Sigmoid colon (tissue), 7 donors: Measurements from ENCODE around the gene ARHGAP12. TPM values are rescaled to one million over a fixed set of nuclear protein-coding genes. Genes with fewer than 3 reads are reported as not detected.

ENCODE experiments used
- DNase-seq: peaks from one replicate; pipeline ENCODE4 v3.0.0-alpha.2; 2019
- H3K27ac ChIP-seq, 4 donors: fragments of 200-600 bp; sonication (generic); one replicate each; pipeline ENCODE4 v1.5.1; 2016 to 2019; ENCODE audit warnings: mild to moderate bottlenecking in 1 of 4
- H3K27me3 ChIP-seq, 3 donors: fragments of 200-600 bp; sonication (generic); one replicate each; pipeline ENCODE4 v1.5.1; 2019; ENCODE audit warnings: mild to moderate bottlenecking in 1 of 3
- H3K36me3 ChIP-seq, 4 donors: fragments of 200-600 bp; sonication (generic); one replicate each; pipeline ENCODE4 v1.5.1; 2016 to 2019
- H3K4me1 ChIP-seq, 4 donors: fragments of 200-600 bp; sonication (generic); one replicate each; pipeline ENCODE4 v1.5.1; 2017 to 2019
- H3K4me3 ChIP-seq, 4 donors: fragments of 200-600 bp; sonication (generic); one replicate each; pipeline ENCODE4 v1.5.1; 2017 to 2019; ENCODE audit warnings: mild to moderate bottlenecking in 2 of 4, moderate library complexity in 1 of 4
- H3K9me3 ChIP-seq, 4 donors: fragments of 200-600 bp in 3 of 4; sonication (generic) in 3 of 4; one replicate each; pipeline versions ENCODE4 v1.5.1 to v1.6.1; 2013 to 2019
- CTCF ChIP-seq, 4 experiments: fragments of 450-650 bp in 3 of 4; fragments of 200-600 bp in 1 of 4; IDR thresholded peaks; one replicate each; pipeline ENCODE4 v1.5.1; 2016 to 2019; ENCODE audit warnings: antibody characterized with exemption in 4 of 4, mild to moderate bottlenecking in 3 of 4, moderate library complexity in 2 of 4
- EP300 ChIP-seq, 4 donors: sonication (generic); formaldehyde crosslinking; IDR thresholded peaks; one replicate each; pipeline ENCODE4 v1.6.1; 2017; ENCODE audit warnings: antibody characterized with exemption in 4 of 4
- POLR2A ChIP-seq, 2 donors: fragments of 450-650 bp; IDR thresholded peaks; one replicate each; pipeline ENCODE4 v1.6.1; 2016; ENCODE audit warnings: antibody characterized with exemption in 2 of 2, mild to moderate bottlenecking in 2 of 2, moderate library complexity in 2 of 2
- POLR2AphosphoS5 ChIP-seq, 4 donors: sonication (generic); formaldehyde crosslinking; IDR thresholded peaks; one replicate each; pipeline ENCODE4 v1.6.1; 2017; ENCODE audit warnings: antibody characterized with exemption in 4 of 4
- WGBS, 2 donors: extraction: QIAGEN DNeasy Blood & Tissue Kit; methylation state at CpG; one replicate each; pipeline ENCODE4 v1.1.7; 2013; 5-methylcytosine and 5-hydroxymethylcytosine counted together
- intact Hi-C: fragments of 100-400 bp; cut with DNase I; formaldehyde crosslinking; loops from one replicate; pipeline ENCODE4 v1.15.1; 2023
- polyA plus RNA-seq, 3 donors: library from polyadenylated mRNA; stranded (reverse); fragments of 200-250 nt; gene quantifications; one replicate each; pipeline ENCODE4 v1.2.3, GENCODE V29; 2013
- total RNA-seq, 4 donors: library from RNA; depleted of rRNA; stranded (reverse); fragments of >200 nt; gene quantifications; one replicate each; pipeline ENCODE4 v1.1.0, GENCODE V29; 2016
- donor health status: healthy with polysubstance abuse.
- donor health status: Bipolar disorder and iron deficiency.
- donor health status: healthy.

The ARHGAP12 gene
- total and polyA plus RNA-seq, 7 donors: 14.1 to 90.5 (median 44.9) TPM

GRCh38 chr10:31921031-31921430 is 7.6 kb downstream of the ARHGAP12 start:
- DNase-seq: no peak
- TF ChIP-seq POLR2AphosphoS5 (IDR thresholded peaks at IDR 0.05) (no peak), POLR2A (IDR thresholded peaks at IDR 0.05) (no peak), CTCF (IDR thresholded peaks at IDR 0.05) (no peak), EP300 (IDR thresholded peaks at IDR 0.05) (no peak)
- intact Hi-C loops: no loop called here
- H3K36me3 ChIP-seq: no peaks in the 10 kb centered on the region
- H3K9me3 ChIP-seq: no peaks in the 10 kb centered on the region
- no peak overlapping the region for H3K27ac ChIP-seq
- H3K4me3 ChIP-seq: no peak overlapping the region
- peaks cover 0 to 19% (median 12%) of the 10 kb centered on the region in 4 donors for H3K4me1 ChIP-seq
- 59 to 64% methylated on average over 4 of the region's 4 CpGs for WGBS, 2 donors
- no peaks in the 10 kb centered on the region for H3K27me3 ChIP-seq

GRCh38 chr10:31920538-31920937 is 8.1 kb downstream of the ARHGAP12 start:
- TF ChIP-seq EP300 (IDR thresholded peaks at IDR 0.05): no peak
- no peak for TF ChIP-seq POLR2A (IDR thresholded peaks at IDR 0.05)
- TF ChIP-seq CTCF (IDR thresholded peaks at IDR 0.05): no peak
- TF ChIP-seq POLR2AphosphoS5 (IDR thresholded peaks at IDR 0.05): no peak
- Histone ChIP-seq H3K9me3 (no peaks in the 10 kb centered on the region), H3K4me3 (no peak overlapping the region), H3K4me1 (peaks cover 0 to 14% (median 7%) of the 10 kb centered on the region in 4 donors), H3K36me3 (no peaks in the 10 kb centered on the region), H3K27me3 (no peaks in the 10 kb centered on the region), H3K27ac (no peak overlapping the region)
- intact Hi-C loops: no loop called here
- DNase-seq: no peak
- 67 to 85% methylated on average over 2 of the region's 2 CpGs for whole genome bisulfite sequencing, 2 donors

GRCh38 chr10:31918671-31919409 is 9.8 kb downstream of the ARHGAP12 start:
- H3K9me3 ChIP-seq: no peaks in the 10 kb centered on the region
- H3K27ac ChIP-seq: no peak overlapping the region
- intact Hi-C loops: no loop called here
- no peaks in the 10 kb centered on the region for H3K36me3 ChIP-seq
- no peak for DNase-seq
- H3K4me1 ChIP-seq: peaks cover 0 to 8% (median 3%) of the 10 kb centered on the region in 4 donors
- TF ChIP-seq EP300 (IDR thresholded peaks at IDR 0.05): no peak
- no peak for TF ChIP-seq CTCF (IDR thresholded peaks at IDR 0.05)
- TF ChIP-seq POLR2AphosphoS5 (IDR thresholded peaks at IDR 0.05): no peak
- no peak for TF ChIP-seq POLR2A (IDR thresholded peaks at IDR 0.05)
- H3K27me3 ChIP-seq: no peaks in the 10 kb centered on the region
- no peak overlapping the region for H3K4me3 ChIP-seq
- WGBS, 2 donors: 85 to 87% methylated on average over 2 of the region's 2 CpGs

GRCh38 chr10:31914370-31914769 is 14.3 kb downstream of the ARHGAP12 start:
- DNase-seq: no peak
- Histone ChIP-seq H3K9me3 (no peaks in the 10 kb centered on the region), H3K4me3 (no peak overlapping the region), H3K4me1 (peaks cover 0 to 23% (median 18%) of the 10 kb centered on the region in 4 donors), H3K27me3 (no peaks in the 10 kb centered on the region), H3K36me3 (no peaks in the 10 kb centered on the region), H3K27ac (no peak overlapping the region)
- TF ChIP-seq POLR2A (IDR thresholded peaks at IDR 0.05) (no peak), POLR2AphosphoS5 (IDR thresholded peaks at IDR 0.05) (no peak), CTCF (IDR thresholded peaks at IDR 0.05) (no peak), EP300 (IDR thresholded peaks at IDR 0.05) (no peak)
- intact Hi-C loops: no loop called here
- WGBS, 2 donors: 93 to 98% methylated on average over 2 of the region's 2 CpGs
